GM12872 (cell line): Measurements from ENCODE around the gene CASP9.

Experiments
- TF ChIP-seq, protein P1 (sequence below): IDR thresholded peaks from 3 replicates; pipeline ENCODE4 v1.5.1; 2011; ENCODE audit warnings: low read depth, mild to moderate bottlenecking, low read length, moderate library complexity; ENCODE audit not compliant: insufficient read depth

Gene CASP9

DNA sequence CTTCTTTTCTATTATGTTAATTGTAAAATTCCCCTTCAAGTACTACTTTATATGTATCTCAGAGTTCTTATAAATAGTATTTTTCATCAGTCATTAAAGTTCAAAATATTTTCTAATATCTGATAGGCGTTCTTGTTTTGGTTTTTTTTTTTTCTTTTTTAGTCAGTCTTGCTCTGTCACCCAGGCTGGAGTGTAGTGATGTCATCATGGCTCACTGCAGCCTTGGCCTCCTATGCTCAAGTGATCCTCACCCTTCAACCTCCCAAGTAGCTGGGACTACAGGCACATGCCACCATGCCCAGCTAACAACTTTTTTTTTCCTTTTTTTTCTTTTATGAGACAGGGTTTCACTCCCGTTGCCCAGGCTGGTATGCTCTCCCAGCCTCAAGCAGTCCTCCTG, 33.6 kb upstream of the CASP9 start:
- TF ChIP-seq, protein P1, sequence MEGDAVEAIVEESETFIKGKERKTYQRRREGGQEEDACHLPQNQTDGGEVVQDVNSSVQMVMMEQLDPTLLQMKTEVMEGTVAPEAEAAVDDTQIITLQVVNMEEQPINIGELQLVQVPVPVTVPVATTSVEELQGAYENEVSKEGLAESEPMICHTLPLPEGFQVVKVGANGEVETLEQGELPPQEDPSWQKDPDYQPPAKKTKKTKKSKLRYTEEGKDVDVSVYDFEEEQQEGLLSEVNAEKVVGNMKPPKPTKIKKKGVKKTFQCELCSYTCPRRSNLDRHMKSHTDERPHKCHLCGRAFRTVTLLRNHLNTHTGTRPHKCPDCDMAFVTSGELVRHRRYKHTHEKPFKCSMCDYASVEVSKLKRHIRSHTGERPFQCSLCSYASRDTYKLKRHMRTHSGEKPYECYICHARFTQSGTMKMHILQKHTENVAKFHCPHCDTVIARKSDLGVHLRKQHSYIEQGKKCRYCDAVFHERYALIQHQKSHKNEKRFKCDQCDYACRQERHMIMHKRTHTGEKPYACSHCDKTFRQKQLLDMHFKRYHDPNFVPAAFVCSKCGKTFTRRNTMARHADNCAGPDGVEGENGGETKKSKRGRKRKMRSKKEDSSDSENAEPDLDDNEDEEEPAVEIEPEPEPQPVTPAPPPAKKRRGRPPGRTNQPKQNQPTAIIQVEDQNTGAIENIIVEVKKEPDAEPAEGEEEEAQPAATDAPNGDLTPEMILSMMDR: no peak

DNA sequence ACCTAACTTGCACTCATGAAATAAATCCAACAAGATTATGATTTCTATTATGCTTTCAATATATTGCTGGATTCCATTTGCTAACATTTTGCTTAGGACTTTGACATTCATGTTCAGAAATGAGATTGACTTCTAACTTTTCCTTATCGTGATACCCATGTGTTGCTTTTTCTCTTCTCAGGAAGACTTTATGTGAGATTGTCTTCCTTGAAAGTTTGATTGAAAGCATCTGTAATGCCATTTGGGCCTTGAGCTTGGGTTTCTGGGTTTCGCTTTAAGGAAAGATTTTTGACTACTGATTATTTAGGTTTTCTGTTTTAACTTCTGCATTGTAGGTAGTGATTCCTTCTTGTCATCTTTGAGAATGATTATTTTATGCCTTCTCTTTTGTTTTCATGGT, 33.0 kb upstream of the CASP9 start:
- TF ChIP-seq, protein P1: no peak

DNA sequence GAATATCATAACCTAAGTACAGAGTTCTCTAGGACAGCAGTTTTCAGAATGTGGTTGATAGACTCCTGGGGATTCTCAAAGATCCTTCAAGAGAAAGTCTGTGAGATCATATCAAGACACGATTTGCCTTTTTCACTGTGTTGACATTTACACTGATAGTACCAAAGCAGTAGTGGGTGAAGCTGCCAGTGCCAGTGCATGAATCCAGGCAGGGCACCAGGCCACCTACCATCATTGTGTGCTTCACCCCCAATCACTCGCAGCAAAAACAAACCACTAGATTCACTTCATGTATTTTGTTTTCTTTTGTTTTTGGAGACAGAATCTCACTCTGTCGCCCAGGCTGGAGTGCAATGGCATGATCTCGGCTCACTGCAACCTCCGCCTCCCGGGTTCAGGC, 26.6 kb upstream of the CASP9 start:
- TF ChIP-seq, protein P1: no peak

DNA sequence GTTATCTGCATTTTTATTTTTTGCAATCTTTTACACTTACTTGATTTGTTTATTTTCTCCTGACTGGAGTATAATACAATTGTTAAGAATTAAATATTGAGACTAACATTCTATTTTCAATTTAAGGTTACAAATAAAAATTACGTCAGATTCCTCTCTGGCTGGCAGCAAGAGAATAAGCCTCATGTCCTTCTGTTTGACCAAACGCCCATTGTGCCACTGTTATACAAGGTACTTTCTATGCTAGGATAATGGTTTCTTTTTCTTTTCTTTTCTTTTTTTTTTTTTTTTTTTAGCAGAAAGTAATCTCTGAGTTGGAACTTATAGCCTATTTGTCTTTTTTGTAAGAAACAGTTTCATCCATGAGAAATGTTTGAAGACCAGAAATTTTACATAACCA, 22.6 kb upstream of the CASP9 start:
- TF ChIP-seq, protein P1: no peak

DNA sequence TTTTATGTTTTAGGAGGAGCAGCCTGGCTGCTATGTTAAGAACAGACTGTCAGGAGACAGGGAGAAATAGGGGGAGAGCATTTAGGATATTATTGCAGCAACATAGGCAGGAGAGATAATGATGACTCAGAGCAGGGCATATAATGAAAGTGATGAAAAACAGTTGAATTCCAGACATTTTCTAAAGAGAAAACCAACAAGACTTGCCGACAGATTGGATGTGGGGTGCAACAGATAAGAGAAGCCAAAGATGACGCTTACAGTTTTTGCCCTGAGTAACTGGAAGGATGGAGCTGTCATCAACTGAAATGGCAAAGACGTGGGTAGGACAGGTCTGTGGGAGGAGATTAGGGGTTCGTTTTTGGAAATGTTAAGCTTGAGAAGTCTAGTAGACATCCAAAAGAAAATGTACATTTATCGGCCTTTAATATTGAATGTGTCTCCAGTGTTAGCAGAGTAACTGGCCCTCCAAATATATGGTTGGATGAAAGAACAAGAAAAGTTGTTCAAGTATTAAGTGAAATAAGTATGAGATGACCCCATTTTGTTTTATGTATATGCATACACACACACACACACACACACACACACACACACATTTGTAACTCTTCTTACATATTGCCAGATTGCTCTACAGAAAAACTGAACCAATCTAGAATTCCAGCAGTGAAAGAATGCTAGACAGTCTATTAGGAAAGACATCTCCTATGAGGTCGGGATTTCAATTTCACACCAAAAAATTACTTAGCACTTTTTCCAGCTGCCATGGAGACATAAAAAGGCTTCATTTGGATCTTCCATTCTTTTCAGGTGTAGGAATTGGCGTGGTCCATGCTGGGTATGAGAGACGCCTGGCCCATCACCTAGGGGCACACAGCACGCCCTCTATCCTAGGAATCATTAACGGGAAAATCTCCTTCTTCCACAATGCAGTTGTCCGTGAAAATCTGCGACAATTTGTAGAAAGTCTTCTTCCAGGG, 19.9 kb upstream of the CASP9 start:
- TF ChIP-seq, protein P1: no peak

DNA sequence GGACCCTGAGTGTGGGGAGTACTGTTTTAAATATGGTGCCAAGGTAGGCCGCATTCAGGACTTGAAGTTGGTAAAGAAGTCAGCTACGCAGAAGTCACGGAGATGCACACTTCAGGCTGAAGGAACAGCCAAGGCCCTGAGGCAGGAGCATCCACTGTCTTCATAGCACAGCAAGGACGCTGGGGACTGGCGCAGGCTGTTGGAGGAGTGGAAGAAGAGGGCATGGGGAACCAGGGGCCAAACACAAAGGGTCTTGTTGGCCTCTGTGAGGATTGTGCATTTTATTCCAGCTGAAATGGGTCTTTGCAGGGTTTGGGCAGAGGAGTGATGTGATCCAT, 19.2 kb upstream of the CASP9 start:
- TF ChIP-seq, protein P1: no peak

DNA sequence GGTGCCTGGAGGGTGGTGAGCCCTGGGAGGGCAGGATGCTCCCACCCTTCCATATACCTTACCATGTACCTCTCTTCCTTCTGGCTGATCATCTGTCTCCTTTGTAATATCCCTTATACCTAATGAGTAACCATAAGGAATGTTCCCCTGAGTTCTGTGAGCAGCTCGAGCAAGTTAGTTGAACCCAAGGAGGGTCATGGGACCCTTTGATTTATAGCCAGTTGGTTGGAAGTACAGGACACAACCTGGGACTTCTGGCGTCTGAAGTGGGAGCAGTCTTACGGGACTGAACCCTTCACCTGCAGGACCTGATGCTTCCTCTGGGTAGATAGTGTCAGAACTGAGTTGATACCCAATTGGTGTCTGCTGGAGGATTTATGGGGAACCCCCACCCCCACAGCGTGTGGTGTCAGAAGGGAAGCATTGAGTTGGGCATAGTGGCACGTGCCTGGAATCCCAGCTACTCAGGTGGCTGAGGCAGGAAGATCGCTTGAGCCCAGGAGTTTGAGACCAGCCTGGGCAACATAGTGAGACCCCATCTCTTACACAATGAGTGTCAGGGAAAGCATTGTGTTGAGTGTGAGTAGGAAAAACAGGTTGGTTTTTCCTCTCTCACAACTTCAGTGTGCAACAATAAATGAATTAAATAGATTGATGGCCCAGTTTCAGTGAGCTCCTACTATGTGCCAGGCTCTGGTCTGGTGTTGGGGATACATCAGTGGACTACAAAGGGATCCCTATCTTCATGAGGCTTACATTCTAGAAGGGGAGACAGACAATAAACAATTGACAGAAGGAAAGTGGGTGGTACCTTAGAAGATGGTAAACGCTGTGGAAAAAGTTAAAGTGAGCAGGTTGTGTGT, 18.6 kb upstream of the CASP9 start:
- TF ChIP-seq, protein P1: no peak
